A549 treated with DMSO at 1 μM for 4 hours (cell line): Measurements from ENCODE around the gene ISM1. TPM values are rescaled to one million over a fixed set of nuclear protein-coding genes. Genes with fewer than 3 reads are reported as not detected.

Experiments
- total RNA-seq: library from RNA; stranded (reverse); fragments of 200-300 nt; extraction: Qiagen RNA extraction; gene quantifications from 5 replicates; pipeline ENCODE4 v1.2.3, GENCODE V29; 2022; ENCODE audit warnings: low read depth

ISM1 gene
- 0.16 to 0.71 TPM (median 0.41 TPM) in 5 replicates for total RNA-seq

DNA sequence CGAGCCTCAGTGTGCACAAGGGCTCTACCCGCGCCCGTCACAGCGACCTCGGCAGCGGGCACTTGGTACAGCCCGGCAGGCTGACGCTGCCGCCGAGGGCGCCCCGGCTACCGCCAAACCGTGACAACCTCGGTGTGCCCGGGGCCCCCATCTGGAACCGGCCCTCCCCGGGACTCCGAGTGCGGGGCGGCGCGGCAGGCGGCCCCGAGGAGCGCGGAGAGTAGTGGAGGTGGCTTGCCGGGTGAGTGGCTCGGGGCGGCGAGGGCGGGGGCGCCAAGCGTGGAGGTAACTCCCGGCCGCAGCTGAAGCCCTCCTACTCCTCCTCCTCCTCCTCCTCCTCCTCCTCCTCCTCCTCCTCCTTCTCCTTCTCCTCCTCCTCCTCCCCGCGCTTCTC is at the start of gene ISM1:
Gene ISM1, plus strand, starts transcription at position 371 of the 394 bp plus-strand sequence. CDS start 503 bp downstream, outside the sequence.

Other genes with a start within 250 kb of the ISM1 start
- gene SPTLC3, start 212.3 kb upstream of the ISM1 start, total RNA-seq, result 0.06 to 0.17 TPM (median 0.08 TPM) in 5 replicates